Fibroblast of skin of scalp (primary cell): ENCODE data around the gene DHX30.
"Not testable (repeated sequence)": the region's sequence is repeated elsewhere in the genome, so short reads cannot be mapped to it uniquely, and the experiment has no call there.

Source experiments
- DNase-seq: peaks from one replicate; pipeline ENCODE4 v3.0.0-alpha.2; 2013

DHX30 gene

GRCh38 chr3:47813551-47814177, 10.7 kb downstream of the DHX30 start:
- DNase-seq, result no peak

GRCh38 chr3:47817609-47818008, 14.7 kb downstream of the DHX30 start:
- DNase-seq, result no peak

- DNase-seq, result peak; percentile 88
Observed at GRCh38 chr3:47824541-47825473, 21.9 kb downstream of the DHX30 start.

GRCh38 chr3:47825590-47825989, 22.7 kb downstream of the DHX30 start:
- DNase-seq, result no peak

- not testable (repeated sequence) for DNase-seq
Observed at GRCh38 chr3:47829482-47829881, 26.5 kb downstream of the DHX30 start.

GRCh38 chr3:47836986-47837385, 34.0 kb downstream of the DHX30 start:
- no peak for DNase-seq

- no peak for DNase-seq
Observed at GRCh38 chr3:47838503-47838902, 35.6 kb downstream of the DHX30 start.

GRCh38 chr3:47841786-47842349, 38.9 kb downstream of the DHX30 start:
- no peak for DNase-seq

- DNase-seq, result no peak
Observed at GRCh38 chr3:47846186-47846879, 43.4 kb downstream of the DHX30 start.

- no peak for DNase-seq
Observed at GRCh38 chr3:47846880-47847248, 43.9 kb downstream of the DHX30 start.

- DNase-seq, result no peak
Observed at GRCh38 chr3:47847260-47847659, 44.3 kb downstream of the DHX30 start.

GRCh38 chr3:47847801-47848518, 45.0 kb downstream of the DHX30 start:
- DNase-seq, result no peak

- no peak for DNase-seq
Observed at GRCh38 chr3:47848599-47849117, 45.7 kb downstream of the DHX30 start.

- no peak for DNase-seq
Observed at GRCh38 chr3:47849186-47849698, 46.3 kb downstream of the DHX30 start.

- DNase-seq, result peak; percentile 42
Observed at GRCh38 chr3:47849699-47850563, 47.0 kb downstream of the DHX30 start.

- no peak for DNase-seq
Observed at GRCh38 chr3:47850564-47851410, 47.8 kb downstream of the DHX30 start.

- DNase-seq, result no peak
Observed at GRCh38 chr3:47851888-47852603, 49.1 kb downstream of the DHX30 start.

- no peak for DNase-seq
Observed at GRCh38 chr3:47852604-47853602, 50.0 kb downstream of the DHX30 start.
